Activated CD8-positive, alpha-beta memory T cell treated with anti-CD3 and anti-CD28 coated beads, Interleukin-2, amount 50 U/mL, for 4 hours (primary cell): ENCODE measurements around the gene ZMYND15.

Experiments
- DNase-seq: peaks from one replicate; pipeline ENCODE4 v3.0.0-alpha.2; 2020

ZMYND15 gene

GRCh38 chr17:4788159-4788806 lies 48.6 kb downstream of the ZMYND15 start:
- no peak for DNase-seq

GRCh38 chr17:4788807-4789700 lies 49.4 kb downstream of the ZMYND15 start, which contains the start of gene GLTPD2:
GLTPD2 (plus strand) TSS chr17:4788964; CDS start chr17:4789012, 48 bp downstream.
- no peak for DNase-seq

- no peak for DNase-seq
These were observed 50.0 kb downstream of the ZMYND15 start for GRCh38 chr17:4789701-4789950.

GRCh38 chr17:4789951-4790704 lies 50.5 kb downstream of the ZMYND15 start:
- DNase-seq = peak; percentile 77

- DNase-seq = no peak
These were observed 51.1 kb downstream of the ZMYND15 start for GRCh38 chr17:4790705-4791088.

- DNase-seq = no peak
These were observed 55.5 kb downstream of the ZMYND15 start for GRCh38 chr17:4795168-4795567.
